Bronchial epithelial cell (primary cell): ENCODE measurements around the gene ZRANB3. TPM values are rescaled to one million over a fixed set of nuclear protein-coding genes. Genes with fewer than 3 reads are reported as not detected.

Experiments
- DNase-seq: peaks from one replicate; pipeline ENCODE4 v3.0.0-alpha.2; 2010; ENCODE audit warnings: low read depth
- FAIRE-seq: peaks from 2 replicates; lab custom pipeline; 2011; peaks lifted over from hg19 to GRCh38; lab: Jason Lieb, UNC
- H3K27me3 ChIP-seq: 2 replicates; pipeline ENCODE4 v1.5.1; 2011; ENCODE audit warnings: low read length; ENCODE audit not compliant: control insufficient read depth, insufficient read depth
- H3K36me3 ChIP-seq: 2 replicates; pipeline ENCODE4 v1.5.1; 2011; ENCODE audit warnings: low read length; ENCODE audit not compliant: control insufficient read depth, insufficient read depth
- H3K4me3 ChIP-seq: 2 replicates; pipeline ENCODE4 v1.5.1; 2011; ENCODE audit warnings: mild to moderate bottlenecking, low read depth, low read length, control low read depth
- CTCF ChIP-seq: IDR thresholded peaks from 2 replicates; pipeline ENCODE4 v1.5.1; 2011; ENCODE audit warnings: mild to moderate bottlenecking, moderate library complexity, low read length, control low read depth, inconsistent platforms; ENCODE audit not compliant: insufficient read depth, severe bottlenecking
- total RNA-seq: library from RNA; depleted of rRNA; stranded (reverse); fragments of >200 nt; gene quantifications from 2 replicates; pipeline ENCODE4 v1.2.1, GENCODE V29; 2014

ZRANB3 gene
- total RNA-seq, 1 donor from 2014 or later, result 5.5 TPM

DNA sequence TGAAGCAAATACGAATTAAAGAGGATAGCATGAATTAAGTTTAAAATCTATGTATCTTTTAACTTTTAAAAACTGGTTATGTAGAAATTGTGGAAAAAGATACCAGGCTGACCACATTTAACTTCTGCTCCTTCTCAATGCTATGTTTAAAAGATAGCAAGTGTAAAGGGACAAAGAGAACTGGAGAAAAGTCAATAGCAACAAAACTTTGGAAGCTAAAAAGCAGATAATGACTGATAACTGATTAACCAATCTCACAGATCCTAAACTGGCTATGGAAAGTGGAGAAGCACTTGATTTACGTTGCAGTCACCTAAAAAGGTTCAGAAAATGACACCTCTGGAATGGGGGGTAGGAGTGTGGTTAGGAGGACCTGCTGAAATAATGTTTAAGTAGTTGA, 254.5 kb downstream of the ZRANB3 start:
- no peaks in the 10 kb centered on the region for H3K27me3 ChIP-seq
- no peak overlapping the region for H3K4me3 ChIP-seq
- DNase-seq (no peak), FAIRE-seq (no peak)
- TF ChIP-seq CTCF, result no peak
- H3K36me3 ChIP-seq, result no peaks in the 10 kb centered on the region

DNA sequence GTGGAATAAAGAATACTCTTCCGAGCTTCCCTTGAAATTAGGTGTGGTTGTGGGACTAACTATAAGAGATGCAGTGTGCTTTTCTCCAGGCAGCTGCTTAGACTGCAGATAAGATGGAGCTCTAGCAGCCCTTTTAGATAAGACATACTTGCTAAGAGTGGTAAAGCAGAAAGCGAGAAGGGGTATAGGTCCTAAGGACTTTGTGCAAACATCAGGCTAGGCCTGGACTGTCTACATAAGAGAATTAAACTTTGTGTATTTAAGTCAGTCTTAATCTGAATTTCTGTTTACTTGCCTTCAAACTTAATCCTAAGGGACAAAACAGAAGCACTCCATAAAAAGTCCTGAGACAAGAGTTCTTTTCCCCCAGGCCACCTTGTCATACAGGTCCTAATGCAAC, 260.0 kb downstream of the ZRANB3 start:
- no peaks in the 10 kb centered on the region for H3K36me3 ChIP-seq
- no peak for DNase-seq
- H3K4me3 ChIP-seq, result no peak overlapping the region
- no peak for FAIRE-seq
- no peak for TF ChIP-seq CTCF
- no peaks in the 10 kb centered on the region for H3K27me3 ChIP-seq

GRCh38 chr2:135265960-135266490, 265.0 kb downstream of the ZRANB3 start:
- TF ChIP-seq CTCF, result no peak
- DNase-seq (no peak), FAIRE-seq (no peak)

DNA sequence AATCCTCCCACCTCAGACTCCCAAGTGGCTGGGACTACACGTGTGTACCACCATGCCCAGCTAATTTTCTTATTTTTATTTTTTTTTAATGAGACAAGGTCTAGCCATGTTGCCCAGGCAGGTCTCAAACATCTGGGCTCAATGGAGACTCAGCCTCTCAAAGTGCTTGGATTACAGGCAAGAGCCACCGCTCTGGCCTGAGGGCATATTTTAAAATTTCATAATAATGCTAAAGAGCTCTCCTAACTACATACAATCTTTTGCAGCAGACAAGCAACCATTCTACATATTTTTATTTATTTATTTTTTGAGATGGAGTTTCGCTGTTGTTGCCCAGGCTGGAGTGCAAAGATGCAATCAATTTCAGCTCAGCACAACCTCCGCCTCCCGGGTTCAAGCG, 271.9 kb downstream of the ZRANB3 start:
- no peak for TF ChIP-seq CTCF
- Histone ChIP-seq H3K27me3 (no peaks in the 10 kb centered on the region), H3K4me3 (no peak overlapping the region), H3K36me3 (no peaks in the 10 kb centered on the region)
- no peak for FAIRE-seq
- DNase-seq, result no peak

More at GRCh38 chr2:135265960-135266490, 265.0 kb downstream of the ZRANB3 start:
- Histone ChIP-seq H3K36me3 (no peaks in the 10 kb centered on the region), H3K27me3 (no peaks in the 10 kb centered on the region), H3K4me3 (no peak overlapping the region)

GRCh38 chr2:135258193-135258592, 272.8 kb downstream of the ZRANB3 start:
- FAIRE-seq, result no peak
- Histone ChIP-seq H3K27me3 (no peaks in the 10 kb centered on the region), H3K36me3 (no peaks in the 10 kb centered on the region), H3K4me3 (no peak overlapping the region)
- peak; percentile 16 for TF ChIP-seq CTCF
- peak; percentile 38 for DNase-seq
